NCI-H1105 (cell line): ENCODE measurements around the gene MTARC2.

Experiments used
- DNase-seq: peaks from one replicate; lab custom pipeline; 2025; lab: John Stamatoyannopoulos, UW

The MTARC2 gene

DNA sequence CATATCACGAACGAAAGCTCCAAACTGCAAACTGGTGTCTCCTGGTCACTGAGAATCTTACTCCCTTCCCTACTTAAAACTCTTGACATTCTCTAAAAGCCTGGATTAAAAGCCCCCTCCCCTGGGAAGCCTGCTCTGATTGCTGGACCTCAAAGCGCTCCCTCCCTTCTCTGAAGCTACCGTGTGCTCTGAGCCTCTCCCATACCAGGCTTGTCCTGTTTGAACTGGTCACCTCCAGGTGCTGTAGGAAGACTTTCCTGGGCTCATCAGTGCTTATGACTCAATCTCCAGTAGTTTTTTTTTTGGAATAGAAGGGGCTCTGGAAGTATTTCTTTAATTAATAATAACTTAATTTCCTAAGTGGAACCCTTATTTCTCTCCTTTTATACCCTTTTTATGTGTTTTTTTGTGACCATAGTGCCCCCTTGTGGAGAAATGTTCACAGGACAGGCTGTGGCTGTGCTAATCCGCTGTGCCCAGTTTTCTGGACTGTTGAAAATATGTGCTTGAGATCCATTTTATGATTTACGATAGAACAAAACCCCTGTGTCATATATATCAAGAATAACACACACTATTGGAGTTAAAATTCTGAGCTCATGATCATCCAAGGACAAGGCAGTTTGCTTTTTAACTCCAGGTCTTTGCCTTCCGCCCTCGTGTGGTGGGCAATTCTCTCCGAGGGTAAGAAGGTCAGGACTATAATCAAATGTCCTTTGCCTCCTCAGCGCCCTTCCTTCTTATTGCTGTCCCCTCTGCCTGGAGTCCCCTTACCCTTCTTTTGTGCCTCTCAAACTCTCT lies 55.5 kb downstream of the MTARC2 start:
- peak; percentile 2 for DNase-seq

DNA sequence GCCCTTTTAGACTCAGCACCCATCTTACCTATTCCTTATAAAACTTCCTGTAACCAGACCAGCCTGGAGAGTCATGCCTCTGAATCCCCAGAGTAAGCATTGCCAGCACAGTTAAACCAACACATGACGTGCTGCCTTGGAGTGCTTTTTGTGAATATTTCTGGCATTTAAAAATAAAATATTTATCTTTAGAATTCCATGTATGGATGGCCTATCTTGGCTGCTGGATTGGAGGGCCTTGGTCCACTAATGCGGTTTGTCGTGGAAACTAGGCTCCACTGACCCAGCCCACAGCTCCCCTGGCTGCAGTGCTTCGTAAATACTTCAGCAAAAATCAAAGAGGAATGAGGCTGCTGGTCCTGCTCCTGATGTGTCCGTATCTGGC lies 56.1 kb downstream of the MTARC2 start:
- DNase-seq, result no peak

DNA sequence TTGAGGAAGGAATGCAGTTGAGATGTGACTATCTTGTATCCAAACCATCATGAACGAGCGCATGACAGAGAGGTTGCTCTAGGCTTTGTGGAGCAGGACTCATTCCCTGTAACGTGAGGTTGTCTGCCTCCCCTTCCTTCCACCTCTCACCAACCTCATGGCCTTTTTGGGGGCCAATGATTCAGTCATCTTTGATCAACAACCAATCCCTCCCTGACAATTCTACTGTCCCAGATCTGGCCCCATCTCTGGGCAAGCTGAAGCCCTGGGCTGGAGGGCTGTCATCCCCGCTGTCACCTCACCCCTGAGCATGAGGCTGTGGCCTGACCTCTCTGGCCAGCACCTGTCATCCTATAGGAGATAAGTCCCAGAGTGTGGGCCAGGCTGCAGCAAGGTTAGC lies 58.3 kb downstream of the MTARC2 start:
- no peak for DNase-seq

DNA sequence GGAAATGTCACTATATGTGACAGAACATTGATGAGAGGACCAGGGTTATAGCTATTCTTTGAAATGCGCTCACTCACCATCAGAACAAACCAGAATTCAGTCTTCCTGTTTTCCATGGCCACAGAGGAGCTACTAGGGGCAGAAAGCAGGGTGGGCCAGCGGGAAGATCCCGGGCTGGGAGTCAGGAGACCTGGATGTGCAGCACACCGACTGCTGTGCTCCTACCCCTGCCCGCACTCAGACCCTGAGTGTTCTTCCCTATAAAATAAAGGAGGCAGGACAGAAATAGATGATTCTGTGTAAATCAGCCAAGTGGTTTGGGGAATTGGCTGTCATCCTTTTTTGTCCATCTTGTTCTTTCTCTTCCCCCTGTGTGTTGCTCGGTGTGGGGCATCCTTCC lies 59.6 kb downstream of the MTARC2 start:
- DNase-seq, result no peak

DNA sequence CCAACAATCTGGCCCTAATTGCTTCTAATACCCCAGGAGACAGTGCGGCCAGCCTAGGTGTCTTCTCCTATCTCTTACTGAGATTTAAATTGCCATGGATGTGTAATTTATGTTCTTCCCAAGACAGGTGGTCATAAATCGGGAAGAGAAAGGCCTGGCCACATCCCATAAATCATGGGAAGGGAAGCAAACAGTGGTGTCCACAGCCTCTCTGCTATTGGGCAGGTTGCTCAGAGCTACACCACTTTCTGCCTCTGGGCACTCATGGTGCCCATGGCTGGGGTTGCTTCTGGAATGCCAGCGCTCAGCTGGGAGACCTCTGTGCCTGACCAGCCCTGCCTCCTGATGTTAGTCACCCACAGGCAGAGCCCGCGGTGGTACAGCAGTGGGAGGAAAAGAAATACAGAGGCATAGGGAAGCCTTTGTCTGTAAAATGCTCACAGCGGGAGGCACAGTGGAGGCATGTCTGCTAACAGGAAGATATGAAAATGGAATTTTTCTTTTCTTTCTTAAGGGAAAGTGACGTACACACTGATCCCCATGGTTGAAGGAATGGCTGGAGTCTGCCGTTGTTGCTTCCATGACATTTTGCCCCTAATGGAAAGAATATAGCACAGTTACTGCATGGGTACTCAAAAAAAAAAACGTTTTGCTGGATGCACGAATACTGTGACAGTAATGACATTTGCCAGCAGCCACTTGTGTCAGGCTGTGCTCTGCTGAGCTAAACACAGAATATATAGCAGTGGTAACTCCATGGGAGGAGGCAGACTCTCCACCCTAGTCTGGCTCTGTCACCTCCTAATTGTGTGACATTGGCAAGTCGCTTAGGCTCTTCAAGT lies 60.4 kb downstream of the MTARC2 start:
- no peak for DNase-seq

DNA sequence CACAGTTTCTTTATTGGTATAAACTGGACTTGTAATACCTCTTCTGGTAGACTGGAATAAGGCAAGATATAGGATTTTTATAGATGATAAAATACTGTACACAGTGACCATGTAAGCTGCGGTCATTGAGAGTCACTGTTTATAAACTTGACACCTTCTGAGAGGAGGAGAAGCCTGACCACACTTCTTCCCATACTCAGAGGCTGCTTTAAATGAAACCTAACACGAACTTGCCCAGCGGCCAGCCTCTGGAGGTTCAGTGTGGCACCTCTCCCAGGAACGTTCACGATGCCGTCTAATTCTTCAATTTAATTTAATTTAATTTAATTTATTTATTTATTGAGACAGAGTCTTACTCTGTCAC lies 61.0 kb downstream of the MTARC2 start:
- no peak for DNase-seq

DNA sequence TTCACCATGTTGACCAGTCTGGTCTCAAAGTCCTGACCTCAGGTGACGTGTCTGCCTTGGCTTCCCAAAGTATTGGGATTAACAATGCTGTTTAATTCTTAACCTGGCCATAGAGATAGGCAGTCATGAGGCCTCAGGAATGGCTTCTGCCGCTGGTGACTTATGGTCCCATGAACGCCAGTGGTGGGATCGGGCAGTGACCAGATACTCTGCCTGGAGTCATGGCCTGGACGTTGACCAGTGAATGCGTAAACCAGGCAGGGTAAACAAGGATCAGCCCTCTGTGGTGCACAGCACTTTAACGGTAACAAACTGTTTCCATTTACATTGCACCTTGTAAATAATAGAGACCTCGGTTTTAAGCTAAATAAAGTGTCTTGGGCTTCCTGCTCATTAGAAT lies 61.6 kb downstream of the MTARC2 start:
- DNase-seq, result no peak

DNA sequence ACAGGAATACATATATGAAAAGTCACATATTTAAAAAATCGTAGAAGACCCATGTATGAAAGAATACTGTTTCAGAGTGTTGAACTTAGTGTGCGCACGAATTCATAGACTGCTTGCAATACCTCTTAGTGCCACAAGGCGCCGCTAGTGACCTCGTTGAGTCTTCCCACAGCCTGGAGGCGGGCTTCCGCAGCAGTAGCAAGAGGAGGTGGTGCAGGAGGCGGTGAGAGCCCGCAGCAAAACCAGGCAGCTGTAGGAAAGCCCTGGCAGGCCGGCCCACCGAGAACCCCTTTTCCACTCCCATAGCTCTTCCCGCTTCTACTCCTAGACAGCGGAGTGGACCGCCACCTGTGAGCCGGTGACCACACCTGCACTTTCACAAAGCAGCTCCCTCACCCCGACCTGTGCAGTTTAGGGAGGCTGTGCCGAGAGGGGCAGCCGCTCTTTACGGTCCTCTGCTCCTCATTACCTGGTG lies 62.1 kb downstream of the MTARC2 start:
- no peak for DNase-seq

DNA sequence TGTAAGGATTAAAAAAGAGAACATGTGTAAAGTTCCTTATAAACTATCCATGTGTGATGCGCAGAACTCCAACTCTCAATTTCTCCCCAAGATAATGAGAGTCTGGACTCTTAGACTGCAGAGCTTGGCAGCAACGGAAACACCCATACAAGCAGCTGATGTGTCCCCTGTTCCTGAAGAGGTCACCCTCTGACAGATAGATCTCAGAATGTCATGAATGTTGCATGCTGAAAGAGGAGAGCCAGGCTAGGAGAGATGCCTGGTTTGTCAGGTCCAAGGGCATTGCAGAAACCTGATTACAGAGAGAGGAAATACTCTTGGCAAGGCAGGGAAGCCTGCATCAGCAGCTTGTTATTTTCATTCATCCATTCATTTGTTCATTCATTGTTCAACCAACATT lies 62.8 kb downstream of the MTARC2 start:
- no peak for DNase-seq

DNA sequence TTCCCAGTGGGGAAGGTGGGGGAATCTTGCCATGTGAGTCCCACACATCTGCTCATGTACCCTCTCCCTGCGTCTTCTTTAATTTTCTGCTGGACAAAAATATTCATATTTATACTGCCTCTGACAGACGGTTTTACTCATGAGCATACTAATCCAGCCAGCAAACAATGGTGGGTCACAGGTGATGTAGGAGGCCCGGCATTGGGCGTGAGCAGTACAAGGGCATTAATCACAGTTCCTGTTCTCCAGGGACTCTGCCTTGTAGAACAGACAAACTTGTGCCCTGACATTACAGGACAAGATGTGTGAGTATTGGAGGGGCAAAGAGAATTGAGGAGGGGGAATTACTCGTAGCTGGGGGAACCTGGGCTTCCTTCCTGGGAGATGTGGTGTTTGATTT lies 63.6 kb downstream of the MTARC2 start:
- DNase-seq, result no peak

DNA sequence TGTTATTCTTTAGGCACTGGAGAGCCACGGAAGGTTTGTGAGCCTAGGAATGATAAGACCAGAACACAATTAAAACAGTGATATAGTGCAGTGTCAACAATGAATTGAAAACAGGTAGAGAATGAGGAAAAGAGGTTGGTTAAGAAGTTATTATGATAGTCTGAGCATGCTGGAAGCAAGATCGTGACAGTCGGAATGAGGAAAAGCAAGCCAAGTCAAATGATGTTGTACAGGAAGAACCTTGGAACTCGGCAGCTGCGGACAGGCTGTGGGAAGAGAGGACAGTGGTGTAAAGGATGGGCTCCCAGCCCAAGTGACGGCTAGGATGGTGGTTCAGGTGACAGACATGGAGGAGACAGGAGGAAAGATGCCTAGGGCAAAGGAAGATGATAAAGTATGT lies 64.2 kb downstream of the MTARC2 start:
- DNase-seq, result no peak

DNA sequence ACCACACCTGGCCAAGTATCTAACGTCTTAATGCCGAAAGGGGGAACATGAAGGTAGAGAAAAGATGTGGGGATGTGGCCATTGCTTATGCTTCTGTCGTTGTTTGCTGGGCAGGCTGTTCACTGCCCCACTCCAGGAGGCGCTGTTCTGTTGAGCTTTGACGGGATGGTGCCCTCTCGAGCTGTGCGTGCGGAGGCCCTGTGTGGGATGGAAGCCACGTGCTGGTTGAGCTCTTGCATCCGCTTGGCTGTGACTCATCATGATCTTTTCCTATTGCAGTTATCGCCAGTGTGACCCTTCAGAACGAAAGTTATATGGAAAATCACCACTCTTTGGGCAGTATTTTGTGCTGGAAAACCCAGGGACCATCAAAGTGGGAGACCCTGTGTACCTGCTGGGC lies 64.9 kb downstream of the MTARC2 start:
- no peak for DNase-seq

DNA sequence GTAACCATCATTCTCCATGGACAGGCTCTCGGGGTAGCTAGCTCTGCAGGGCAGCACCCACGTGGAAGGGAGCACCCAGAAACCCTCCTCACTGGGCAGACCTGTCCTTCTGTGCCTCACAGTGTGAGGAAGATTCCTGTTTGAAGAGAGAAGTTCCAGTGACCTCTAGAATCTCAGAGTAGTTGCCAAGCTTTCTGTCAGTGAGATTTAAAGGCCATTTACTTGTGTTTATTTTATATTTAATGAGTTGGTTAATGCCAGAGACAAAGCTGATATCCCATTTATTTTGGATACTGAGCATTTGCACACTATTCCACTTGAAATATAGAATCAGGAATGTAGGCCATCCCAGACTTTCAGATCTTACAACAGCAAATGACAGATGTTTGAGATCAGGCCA lies 67.3 kb downstream of the MTARC2 start:
- DNase-seq, result no peak

DNA sequence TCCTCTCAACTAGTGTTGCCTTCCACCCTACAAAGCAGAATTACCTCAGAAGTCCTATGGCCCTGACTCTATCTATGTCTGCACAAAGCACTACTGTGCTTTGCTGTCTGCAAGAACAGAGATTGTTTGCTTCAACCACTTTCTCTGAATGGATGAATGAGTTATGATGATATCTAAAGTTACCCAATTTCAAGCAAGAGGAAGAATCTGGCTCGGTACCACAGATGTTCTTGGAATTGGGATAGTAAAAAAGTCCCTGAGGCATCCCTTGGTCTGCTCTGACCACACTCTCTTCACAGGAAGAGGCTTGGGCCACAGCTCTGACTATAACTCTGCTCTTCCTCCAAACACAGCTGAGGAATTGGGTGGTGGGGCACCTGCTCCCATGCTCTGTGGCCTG lies 69.8 kb downstream of the MTARC2 start:
- DNase-seq, result no peak

DNA sequence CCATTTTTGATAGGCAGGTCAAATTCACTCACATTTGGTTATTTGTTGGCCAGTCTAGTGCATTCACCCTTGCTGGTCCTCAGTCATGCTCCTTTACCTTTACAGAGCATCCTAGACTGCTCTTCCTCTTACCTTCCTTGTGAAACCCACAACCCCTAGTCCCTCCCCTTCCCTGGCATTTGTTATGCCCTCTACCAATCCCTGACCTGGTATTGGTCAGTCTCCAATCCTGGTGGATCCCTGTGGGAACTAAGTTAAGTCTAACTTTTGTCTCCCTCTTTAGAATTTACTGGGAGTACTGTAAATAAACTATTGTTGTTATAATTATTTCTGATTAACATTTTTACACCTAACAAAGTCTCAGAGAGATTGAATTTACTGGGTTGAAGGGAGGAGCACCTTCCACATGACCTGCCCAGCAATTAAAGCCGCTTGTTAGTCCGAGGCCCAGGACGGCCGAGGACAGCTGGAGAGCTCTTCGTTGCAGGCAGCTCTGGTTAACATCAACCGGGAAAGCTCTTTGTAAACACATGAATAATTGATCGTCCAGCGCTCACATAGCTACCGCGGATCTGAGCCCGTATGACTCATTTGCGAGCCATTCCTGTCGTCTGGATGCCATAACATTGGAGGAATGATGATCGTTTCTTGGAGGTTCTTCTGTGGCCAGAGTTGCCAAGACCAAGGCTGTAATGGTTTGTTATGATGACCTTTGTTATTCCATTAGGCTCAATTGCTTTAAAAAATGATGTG lies 70.5 kb downstream of the MTARC2 start:
- no peak for DNase-seq

DNA sequence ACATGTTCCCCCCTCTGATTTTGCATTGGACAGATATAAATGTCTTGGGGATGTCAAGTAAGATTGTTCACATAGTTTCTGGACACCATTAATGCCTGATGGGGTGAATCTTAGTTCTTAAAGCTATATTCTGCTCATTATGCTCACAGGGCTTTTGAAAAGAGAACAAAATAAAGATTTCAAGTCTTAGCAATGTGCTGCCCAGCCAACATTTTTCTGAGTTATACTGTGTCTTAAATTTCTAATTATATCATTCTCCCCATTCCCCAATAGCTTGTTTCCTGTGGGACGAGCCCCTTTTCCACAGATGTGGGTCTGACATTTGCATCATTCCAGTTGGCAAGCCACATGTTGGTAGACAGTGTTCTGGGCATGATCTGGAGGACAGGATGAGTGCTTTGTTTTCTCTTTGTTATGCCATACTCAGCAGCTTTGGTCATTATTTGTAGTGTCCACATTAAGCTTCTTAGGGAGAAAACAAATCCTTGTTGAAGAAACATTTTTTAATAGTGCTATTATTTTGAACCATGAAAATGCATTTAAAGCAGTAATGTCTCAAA lies 71.4 kb downstream of the MTARC2 start:
- DNase-seq, result no peak

DNA sequence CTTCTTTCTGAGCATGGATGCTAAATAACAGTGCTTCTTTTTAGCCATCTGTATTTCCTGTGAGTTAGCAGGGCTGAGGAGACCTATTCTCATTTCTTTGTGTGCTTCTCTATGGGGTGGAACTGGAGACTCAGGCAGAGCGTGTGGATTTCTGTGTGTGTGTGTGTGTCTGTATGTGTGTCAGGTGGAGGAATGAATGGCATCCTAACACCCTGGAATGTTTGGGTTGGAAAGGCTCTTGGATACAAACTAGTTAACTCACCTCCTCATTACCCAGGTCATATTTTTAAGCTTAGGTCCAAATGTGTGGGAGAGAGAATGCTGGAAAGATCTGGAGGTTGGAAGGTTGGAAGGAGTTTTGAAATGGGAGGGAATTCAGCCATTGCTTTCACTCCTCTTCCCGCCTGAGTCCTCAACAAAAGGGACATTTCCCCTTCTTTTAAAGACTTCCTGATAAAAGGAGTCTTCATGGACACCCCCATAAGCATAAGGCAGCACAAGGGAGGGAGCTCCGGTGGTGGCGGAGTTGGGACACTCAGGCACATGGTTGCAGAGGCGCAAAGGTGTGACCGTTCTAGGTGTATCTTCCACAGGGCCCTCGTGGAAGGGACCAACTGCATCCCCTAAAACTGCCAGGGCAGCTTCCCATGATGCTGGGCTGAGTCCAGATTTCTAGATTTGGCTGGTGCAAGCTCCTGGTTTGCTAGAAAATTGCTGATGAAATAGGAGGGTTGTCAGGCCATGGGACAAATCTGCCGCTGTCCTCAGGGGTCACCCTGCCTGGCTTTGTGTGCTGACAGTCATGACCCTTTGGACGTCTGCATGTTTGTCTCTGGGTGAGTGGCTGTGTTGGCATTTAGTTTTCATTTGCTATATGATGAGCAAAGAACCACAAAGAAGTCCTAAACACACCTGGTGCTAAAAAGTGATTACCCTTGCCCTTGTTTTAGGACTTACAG lies 76.2 kb downstream of the MTARC2 start:
- DNase-seq, result no peak

DNA sequence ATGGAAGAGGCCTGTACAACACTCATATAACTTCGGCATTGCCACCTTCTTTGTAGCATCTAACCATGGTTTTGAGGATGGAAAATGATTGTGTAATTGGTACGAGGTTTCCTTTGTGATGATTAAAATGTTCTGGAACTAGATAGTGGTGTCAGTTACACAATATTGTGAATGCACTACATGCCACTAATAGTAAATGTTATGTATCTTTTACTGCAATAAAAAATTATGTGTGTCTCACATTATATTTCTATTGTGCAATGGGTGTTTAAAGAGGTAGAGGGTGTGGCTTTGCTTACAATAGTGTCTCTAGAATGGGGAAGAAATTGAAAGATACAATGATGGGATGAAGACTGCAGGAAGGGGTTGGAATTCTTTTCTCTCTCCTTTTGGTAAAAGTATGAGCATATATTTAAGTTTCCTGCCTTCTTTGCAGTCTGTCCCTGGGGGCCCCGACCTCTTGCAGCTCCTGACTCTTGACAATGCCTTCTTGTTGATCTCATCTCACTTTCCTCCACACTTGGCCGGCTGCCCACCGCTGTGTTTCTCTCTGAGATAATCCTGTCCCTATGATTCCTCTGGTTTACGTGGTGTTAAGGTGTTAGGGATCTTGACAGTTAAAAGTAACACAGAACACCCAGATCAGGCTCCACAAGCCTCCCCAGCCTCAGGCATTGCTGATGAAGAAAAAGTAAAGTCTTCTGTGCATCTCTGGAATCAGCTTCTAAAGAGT lies 77.9 kb downstream of the MTARC2 start:
- no peak for DNase-seq

DNA sequence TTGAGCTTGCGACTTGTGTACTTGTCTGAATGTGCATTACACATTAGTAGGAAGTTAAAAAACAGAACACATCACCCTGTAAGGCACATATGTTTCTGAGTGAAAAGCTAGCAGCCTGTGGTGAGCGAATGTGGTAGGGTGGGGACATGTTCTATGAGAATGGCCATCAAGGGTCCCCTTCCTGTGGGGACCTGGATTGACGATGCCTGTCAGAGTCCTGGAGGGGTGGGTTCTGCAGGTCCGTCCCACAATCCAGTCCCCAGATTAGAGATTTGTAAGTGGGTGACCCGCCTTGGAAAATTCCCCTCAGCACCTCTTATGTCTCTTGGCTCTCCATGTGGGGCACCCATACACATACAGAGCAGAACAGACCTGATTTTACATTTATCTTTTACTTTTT lies 78.6 kb downstream of the MTARC2 start:
- no peak for DNase-seq

DNA sequence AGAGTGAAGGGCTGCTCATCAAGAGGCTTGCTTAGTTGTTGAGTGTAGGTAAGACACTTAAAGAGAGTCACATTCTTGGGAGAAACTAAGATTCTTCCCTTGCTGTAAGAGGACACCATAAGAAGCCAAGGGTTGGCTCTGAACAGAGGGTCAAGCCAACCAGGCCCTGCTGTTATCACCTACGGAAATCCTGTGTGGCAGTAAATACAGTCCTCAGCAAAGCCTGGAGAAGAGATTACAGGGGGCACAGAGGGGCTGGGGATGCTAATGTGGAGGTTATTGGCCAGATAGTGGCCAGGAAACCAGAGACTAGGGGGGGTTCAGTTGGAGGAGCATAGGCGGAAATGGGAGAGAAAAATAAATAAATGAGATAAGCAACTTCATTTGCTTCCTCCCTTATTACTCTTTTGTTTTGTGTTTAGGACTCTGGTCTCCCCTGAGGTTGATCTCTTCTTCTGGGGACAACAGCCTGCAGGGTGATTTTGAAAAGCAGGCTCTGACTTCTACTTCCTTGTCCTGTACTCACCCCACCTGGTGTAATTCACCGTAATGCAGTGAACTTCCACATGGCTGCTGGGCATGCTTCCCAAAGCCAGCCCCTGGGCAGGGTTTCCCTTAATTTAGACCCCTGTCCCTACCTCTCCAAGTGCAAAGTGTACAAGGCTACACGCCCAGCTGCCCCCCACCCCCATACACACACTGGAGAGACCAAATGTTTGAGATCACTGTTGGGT lies 79.5 kb downstream of the MTARC2 start:
- no peak for DNase-seq
